ENCODE measurements around the gene MAP2K5. TPM values are rescaled to one million over a fixed set of nuclear protein-coding genes. Genes with fewer than 3 reads are reported as not detected.

MAP2K5 gene
- total and polyA plus RNA-seq, 9 of the 15 experiments (the other 6 are each of a cell fraction or from before 2014, with no cell fraction given): 0.41 to 16.5 (median 7.5) TPM

GRCh38 chr15:67839929-67840748 is 297.6 kb downstream of the MAP2K5 start, which contains the start of gene RNU6-1 (continued):
- TF ChIP-seq REST (IDR thresholded peaks at IDR 0.05; ENCODE audit: borderline replicate concordance) (peak; percentile 85), REST (CRISPR knock-in tag; IDR thresholded peaks at IDR 0.05; ENCODE audit: low read depth) (peak; percentile 77), ZNF57 (CRISPR knock-in tag; IDR thresholded peaks at IDR 0.05) (no peak), RB1 (IDR thresholded peaks at IDR 0.05; ENCODE audit: low read depth) (peak; percentile 72), ZNF121 (CRISPR knock-in tag; conservative IDR thresholded peaks at IDR 0.05) (no peak), CBX5 (IDR thresholded peaks at IDR 0.05; ENCODE audit: borderline replicate concordance, low read depth) (no peak), THRAP3 (IDR thresholded peaks at IDR 0.05; ENCODE audit: borderline replicate concordance) (no peak), RBFOX2 (IDR thresholded peaks at IDR 0.05; ENCODE audit: low read depth, low read length) (peak; percentile 98), ZNF143 (CRISPR knock-in tag; IDR thresholded peaks at IDR 0.05) (peak; percentile 83), BCL6 (CRISPR knock-in tag; IDR thresholded peaks at IDR 0.05) (no peak), KAT8 (IDR thresholded peaks at IDR 0.05; ENCODE audit: low read depth) (no peak)
- TF ChIP-seq, protein P1, sequence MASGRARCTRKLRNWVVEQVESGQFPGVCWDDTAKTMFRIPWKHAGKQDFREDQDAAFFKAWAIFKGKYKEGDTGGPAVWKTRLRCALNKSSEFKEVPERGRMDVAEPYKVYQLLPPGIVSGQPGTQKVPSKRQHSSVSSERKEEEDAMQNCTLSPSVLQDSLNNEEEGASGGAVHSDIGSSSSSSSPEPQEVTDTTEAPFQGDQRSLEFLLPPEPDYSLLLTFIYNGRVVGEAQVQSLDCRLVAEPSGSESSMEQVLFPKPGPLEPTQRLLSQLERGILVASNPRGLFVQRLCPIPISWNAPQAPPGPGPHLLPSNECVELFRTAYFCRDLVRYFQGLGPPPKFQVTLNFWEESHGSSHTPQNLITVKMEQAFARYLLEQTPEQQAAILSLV (tag; IDR thresholded peaks at IDR 0.05): no peak
- TF ChIP-seq, protein P2, sequence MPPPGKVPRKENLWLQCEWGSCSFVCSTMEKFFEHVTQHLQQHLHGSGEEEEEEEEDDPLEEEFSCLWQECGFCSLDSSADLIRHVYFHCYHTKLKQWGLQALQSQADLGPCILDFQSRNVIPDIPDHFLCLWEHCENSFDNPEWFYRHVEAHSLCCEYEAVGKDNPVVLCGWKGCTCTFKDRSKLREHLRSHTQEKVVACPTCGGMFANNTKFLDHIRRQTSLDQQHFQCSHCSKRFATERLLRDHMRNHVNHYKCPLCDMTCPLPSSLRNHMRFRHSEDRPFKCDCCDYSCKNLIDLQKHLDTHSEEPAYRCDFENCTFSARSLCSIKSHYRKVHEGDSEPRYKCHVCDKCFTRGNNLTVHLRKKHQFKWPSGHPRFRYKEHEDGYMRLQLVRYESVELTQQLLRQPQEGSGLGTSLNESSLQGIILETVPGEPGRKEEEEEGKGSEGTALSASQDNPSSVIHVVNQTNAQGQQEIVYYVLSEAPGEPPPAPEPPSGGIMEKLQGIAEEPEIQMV (tag; conservative IDR thresholded peaks at IDR 0.05; ENCODE audit: low read depth): no peak
- TF ChIP-seq, protein P3, sequence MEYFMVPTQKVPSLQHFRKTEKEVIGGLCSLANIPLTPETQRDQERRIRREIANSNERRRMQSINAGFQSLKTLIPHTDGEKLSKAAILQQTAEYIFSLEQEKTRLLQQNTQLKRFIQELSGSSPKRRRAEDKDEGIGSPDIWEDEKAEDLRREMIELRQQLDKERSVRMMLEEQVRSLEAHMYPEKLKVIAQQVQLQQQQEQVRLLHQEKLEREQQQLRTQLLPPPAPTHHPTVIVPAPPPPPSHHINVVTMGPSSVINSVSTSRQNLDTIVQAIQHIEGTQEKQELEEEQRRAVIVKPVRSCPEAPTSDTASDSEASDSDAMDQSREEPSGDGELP (CRISPR knock-in tag; IDR thresholded peaks at IDR 0.05; ENCODE audit: borderline replicate concordance): peak; percentile 79
